C4-2B (cell line): ENCODE data around the gene ETV6.

ENCODE experiments used
- H3K27ac ChIP-seq: fragments of 450-650 bp; 2 replicates; pipeline ENCODE4 v1.5.1; 2017
- ZFX ChIP-seq: fragments of 450-650 bp; IDR thresholded peaks from 2 replicates; pipeline ENCODE4 v1.6.1; 2017
- TF ChIP-seq, protein P1 (sequence below): fragments of 450-650 bp; conservative IDR thresholded peaks from 2 replicates; pipeline ENCODE4 v1.5.1; 2017; ENCODE audit warnings: mild to moderate bottlenecking

The ETV6 gene

DNA sequence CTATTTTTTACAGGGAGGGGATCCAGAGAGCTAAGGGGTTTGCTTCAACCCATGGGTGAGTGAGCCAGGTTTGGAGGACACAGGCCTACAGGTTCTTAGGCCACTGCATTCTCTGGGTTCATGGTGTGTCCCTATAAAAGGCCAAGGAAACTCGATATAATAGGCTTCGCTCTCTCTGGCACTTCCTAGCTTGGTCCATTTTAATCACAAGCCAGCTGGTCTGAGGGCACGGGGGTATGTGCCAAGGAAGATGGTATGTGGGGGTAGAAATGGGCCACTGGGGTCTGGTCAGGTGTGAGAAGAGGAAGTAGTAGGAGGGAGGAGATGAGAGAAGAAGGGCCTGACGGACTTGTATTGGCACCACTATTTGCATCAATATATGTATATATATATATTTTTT is 4.9 kb downstream of the ETV6 start:
- TF ChIP-seq, protein P1, sequence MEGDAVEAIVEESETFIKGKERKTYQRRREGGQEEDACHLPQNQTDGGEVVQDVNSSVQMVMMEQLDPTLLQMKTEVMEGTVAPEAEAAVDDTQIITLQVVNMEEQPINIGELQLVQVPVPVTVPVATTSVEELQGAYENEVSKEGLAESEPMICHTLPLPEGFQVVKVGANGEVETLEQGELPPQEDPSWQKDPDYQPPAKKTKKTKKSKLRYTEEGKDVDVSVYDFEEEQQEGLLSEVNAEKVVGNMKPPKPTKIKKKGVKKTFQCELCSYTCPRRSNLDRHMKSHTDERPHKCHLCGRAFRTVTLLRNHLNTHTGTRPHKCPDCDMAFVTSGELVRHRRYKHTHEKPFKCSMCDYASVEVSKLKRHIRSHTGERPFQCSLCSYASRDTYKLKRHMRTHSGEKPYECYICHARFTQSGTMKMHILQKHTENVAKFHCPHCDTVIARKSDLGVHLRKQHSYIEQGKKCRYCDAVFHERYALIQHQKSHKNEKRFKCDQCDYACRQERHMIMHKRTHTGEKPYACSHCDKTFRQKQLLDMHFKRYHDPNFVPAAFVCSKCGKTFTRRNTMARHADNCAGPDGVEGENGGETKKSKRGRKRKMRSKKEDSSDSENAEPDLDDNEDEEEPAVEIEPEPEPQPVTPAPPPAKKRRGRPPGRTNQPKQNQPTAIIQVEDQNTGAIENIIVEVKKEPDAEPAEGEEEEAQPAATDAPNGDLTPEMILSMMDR, result no peak
- no peak for TF ChIP-seq ZFX
- no peak overlapping the region for H3K27ac ChIP-seq

GRCh38 chr12:11654802-11655201 is 5.3 kb downstream of the ETV6 start:
- no peak overlapping the region for H3K27ac ChIP-seq
- TF ChIP-seq, protein P1, result no peak
- no peak for TF ChIP-seq ZFX

GRCh38 chr12:11655842-11656241 is 6.4 kb downstream of the ETV6 start:
- H3K27ac ChIP-seq, result no peak overlapping the region
- TF ChIP-seq, protein P1, result no peak
- no peak for TF ChIP-seq ZFX

- TF ChIP-seq, protein P1, result no peak
- TF ChIP-seq ZFX, result no peak
- no peak overlapping the region for H3K27ac ChIP-seq
Measured at GRCh38 chr12:11656550-11656949, 7.1 kb downstream of the ETV6 start.

GRCh38 chr12:11657511-11657910 is 8.0 kb downstream of the ETV6 start:
- no peak for TF ChIP-seq ZFX
- TF ChIP-seq, protein P1, result no peak
- no peak overlapping the region for H3K27ac ChIP-seq

DNA sequence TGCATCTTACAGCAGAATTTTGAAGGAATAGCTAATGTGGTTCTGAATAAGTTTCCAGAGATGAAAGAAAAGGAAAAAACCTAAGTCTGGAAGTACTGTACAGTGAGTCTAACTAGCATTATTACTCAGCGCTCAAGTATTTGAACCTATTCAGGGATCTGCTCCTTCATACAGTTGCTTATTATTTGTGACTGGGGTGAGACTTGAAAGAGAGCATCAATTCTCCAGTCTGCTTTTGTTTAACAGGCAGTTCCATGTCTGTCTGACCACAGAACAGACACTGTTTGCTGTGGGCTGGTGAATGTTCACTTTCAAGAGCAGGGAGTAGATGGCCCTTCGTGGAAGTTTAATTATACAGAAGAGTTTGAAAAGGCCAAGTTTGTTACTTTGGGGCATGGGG is 9.3 kb downstream of the ETV6 start:
- no peak for TF ChIP-seq ZFX
- TF ChIP-seq, protein P1, result no peak
- H3K27ac ChIP-seq, result no peak overlapping the region

DNA sequence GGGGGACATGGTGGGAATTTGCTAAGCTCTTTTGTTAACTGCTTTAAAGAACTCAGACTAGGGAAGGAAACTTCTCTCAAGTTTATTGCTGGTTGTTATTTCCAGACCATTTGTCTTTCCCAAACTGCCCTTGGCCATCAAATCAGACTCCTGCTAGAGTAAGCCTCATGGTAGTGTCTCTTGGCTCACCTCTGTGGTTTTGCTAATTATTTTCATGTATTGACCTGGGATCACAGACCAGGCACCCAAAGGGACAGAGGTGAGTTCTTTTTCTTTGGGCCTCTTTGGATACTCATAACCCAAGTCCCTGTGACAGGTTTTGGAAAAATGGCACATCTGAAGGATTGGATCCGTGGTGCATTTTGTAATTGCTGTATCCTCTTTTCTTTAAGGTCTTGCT is 11.2 kb downstream of the ETV6 start:
- TF ChIP-seq, protein P1, result no peak
- TF ChIP-seq ZFX, result no peak

More for the DNA sequence above, 11.2 kb downstream of the ETV6 start:
- no peak overlapping the region for H3K27ac ChIP-seq
